Mesenchymal stem cell (in vitro differentiated cells and primary cell): ENCODE results near the gene CFAP97D1.

ENCODE experiments used
- DNase-seq: peaks from one replicate; pipeline ENCODE4 v3.0.0-alpha.2; 2013
- H2AFZ ChIP-seq: one replicate; pipeline ENCODE4 v1.6.1; 2013; ENCODE audit warnings: low read depth, mild to moderate bottlenecking, control low read depth, inconsistent platforms, low read length, moderate library complexity
- H2AK5ac ChIP-seq: 2 replicates; pipeline ENCODE4 v1.6.1; 2013; ENCODE audit warnings: low read length, moderate library complexity, mild to moderate bottlenecking, inconsistent platforms; ENCODE audit not compliant: severe bottlenecking
- H2BK120ac ChIP-seq: one replicate; pipeline ENCODE4 v1.6.1; 2013; ENCODE audit warnings: low read depth, mild to moderate bottlenecking, inconsistent platforms, low read length, moderate library complexity
- H2BK12ac ChIP-seq, 2 experiments: one replicate each; pipeline ENCODE4 v1.6.1; 2013; ENCODE audit warnings: inconsistent platforms in 2 of 2, low read length in 2 of 2, mild to moderate bottlenecking in 2 of 2, moderate library complexity in 2 of 2, control low read depth in 1 of 2
- H2BK15ac ChIP-seq: one replicate; pipeline ENCODE4 v1.6.1; 2013; ENCODE audit warnings: mild to moderate bottlenecking, low read depth, inconsistent platforms; ENCODE audit not compliant: poor library complexity, severe bottlenecking
- H2BK5ac ChIP-seq: 2 replicates; pipeline ENCODE4 v1.6.1; 2013; ENCODE audit warnings: low read depth, mild to moderate bottlenecking, low read length, control low read depth, inconsistent platforms; ENCODE audit not compliant: poor library complexity, severe bottlenecking
- H3K14ac ChIP-seq, 2 experiments: one replicate each; pipeline ENCODE4 v1.6.1; 2013; ENCODE audit warnings: inconsistent platforms in 2 of 2, low read length in 2 of 2, control low read depth in 1 of 2, mild to moderate bottlenecking in 1 of 2, moderate library complexity in 1 of 2
- H3K18ac ChIP-seq, 2 experiments: one replicate each; pipeline ENCODE4 v1.6.1; 2013; ENCODE audit warnings: inconsistent platforms in 2 of 2, low read length in 2 of 2, control low read depth in 1 of 2, low read depth in 1 of 2, mild to moderate bottlenecking in 1 of 2
- H3K23ac ChIP-seq, 2 experiments: one replicate each; pipeline ENCODE4 v1.6.1; 2013; ENCODE audit warnings: inconsistent platforms in 2 of 2, low read length in 2 of 2, mild to moderate bottlenecking in 2 of 2, moderate library complexity in 2 of 2, control low read depth in 1 of 2
- H3K27ac ChIP-seq: 2 replicates; pipeline ENCODE4 v1.5.1; 2013; ENCODE audit warnings: mild to moderate bottlenecking, moderate library complexity, low read length, control low read depth, inconsistent platforms; ENCODE audit not compliant: poor library complexity, severe bottlenecking
- H3K27me3 ChIP-seq, 2 experiments: 2 replicates each; pipeline versions ENCODE4 v1.6.1 to v1.7.0; 2013; ENCODE audit warnings: low read length in 2 of 2, mild to moderate bottlenecking in 2 of 2, moderate library complexity in 2 of 2, control low read depth in 1 of 2, inconsistent platforms in 1 of 2; ENCODE audit not compliant: control insufficient read depth in 1 of 2, insufficient read depth in 1 of 2
- H3K36me3 ChIP-seq, 2 experiments: 2 replicates each; pipeline versions ENCODE4 v1.6.1 to v1.7.0; 2013; ENCODE audit warnings: low read length in 2 of 2, control low read depth in 1 of 2, inconsistent platforms in 1 of 2, low read depth in 1 of 2, mild to moderate bottlenecking in 1 of 2; ENCODE audit not compliant: insufficient read depth in 2 of 2, control insufficient read depth in 1 of 2
- H3K4ac ChIP-seq, 2 experiments: one replicate each; pipeline ENCODE4 v1.6.1; 2013; ENCODE audit warnings: inconsistent platforms in 2 of 2, low read length in 2 of 2, mild to moderate bottlenecking in 2 of 2, moderate library complexity in 2 of 2, control low read depth in 1 of 2, low read depth in 1 of 2
- H3K4me1 ChIP-seq: 2 replicates; pipeline ENCODE4 v1.6.1; 2013; ENCODE audit warnings: low read depth, low read length, control low read depth; ENCODE audit not compliant: control insufficient read depth, insufficient read depth
- H3K4me2 ChIP-seq: 2 replicates; pipeline ENCODE4 v1.6.1; 2013; ENCODE audit warnings: low read length, mild to moderate bottlenecking, inconsistent platforms; ENCODE audit not compliant: poor library complexity, severe bottlenecking
- H3K4me3 ChIP-seq, 2 experiments: 2 replicates each; pipeline versions ENCODE4 v1.5.1 to v1.7.0; 2013; ENCODE audit warnings: low read length in 2 of 2, mild to moderate bottlenecking in 2 of 2, control low read depth in 1 of 2, low read depth in 1 of 2; ENCODE audit not compliant: insufficient read depth in 1 of 2
- H3K79me1 ChIP-seq: replicated peaks from 2 replicates; pipeline ENCODE4 v1.6.1; 2013; ENCODE audit warnings: mild to moderate bottlenecking, control low read depth, low read length, inconsistent platforms; ENCODE audit not compliant: poor library complexity, severe bottlenecking
- H3K9ac ChIP-seq: 2 replicates; pipeline ENCODE4 v1.7.0; 2013; ENCODE audit warnings: mild to moderate bottlenecking, low read length, moderate library complexity
- H3K9me3 ChIP-seq: 2 replicates; pipeline ENCODE4 v1.7.0; 2013; ENCODE audit warnings: mild to moderate bottlenecking, low read length; ENCODE audit not compliant: control insufficient read depth
- H4K8ac ChIP-seq: one replicate; pipeline ENCODE4 v1.6.1; 2013; ENCODE audit warnings: inconsistent platforms, mild to moderate bottlenecking, low read length, moderate library complexity
- H4K91ac ChIP-seq: one replicate; pipeline ENCODE4 v1.6.1; 2013; ENCODE audit warnings: mild to moderate bottlenecking, low read length, inconsistent platforms
- WGBS: methylation state at CpG from one replicate; pipeline ENCODE4 v1.1.7; 2013; ENCODE audit warnings: mixed read lengths; 5-methylcytosine and 5-hydroxymethylcytosine counted together

The CFAP97D1 gene

DNA sequence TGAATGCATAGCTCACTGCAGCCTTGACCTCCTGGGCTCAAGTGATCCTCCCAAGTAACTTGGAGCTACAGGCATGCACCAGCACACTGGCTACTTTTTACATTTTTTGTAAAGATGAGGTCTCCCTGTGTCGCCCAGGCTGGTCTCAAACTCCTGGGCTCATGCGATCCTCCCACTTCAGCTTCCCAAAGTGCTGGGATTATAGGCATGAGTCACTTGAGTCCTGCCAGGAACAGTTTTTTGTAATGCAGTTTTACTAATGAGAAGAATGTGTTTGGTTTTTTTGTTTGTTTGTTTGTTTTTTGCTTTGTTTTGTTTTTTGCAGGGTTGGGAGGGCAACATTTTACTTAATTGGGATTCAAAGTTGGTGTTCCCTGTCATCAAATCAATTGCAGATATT, 43.8 kb upstream of the CFAP97D1 start:
- Histone ChIP-seq H4K91ac (no peak overlapping the region), H3K9ac (no peak overlapping the region), H3K4me3 (no peak overlapping the region), H3K79me1 (no peaks in the 10 kb centered on the region), H3K27ac (no peak overlapping the region), H2BK120ac (no peak overlapping the region), H2BK5ac (no peak overlapping the region), H3K27me3 (no peaks in the 10 kb centered on the region), H2AFZ (no peak overlapping the region), H2BK15ac (no peak overlapping the region), H3K14ac (no peak overlapping the region), H3K4me2 (no peak overlapping the region), H2AK5ac (no peak overlapping the region), H3K18ac (no peak overlapping the region), H3K36me3 (no peaks in the 10 kb centered on the region), H3K9me3 (no peaks in the 10 kb centered on the region), H2BK12ac (no peak overlapping the region), H4K8ac (no peak overlapping the region), H3K23ac (no peak overlapping the region), H3K4ac (no peak overlapping the region), H3K4me1 (peaks cover 4% of the 10 kb centered on the region)
- DNase-seq = no peak
- 38% methylated on average over 2 of the region's 2 CpGs for WGBS

DNA sequence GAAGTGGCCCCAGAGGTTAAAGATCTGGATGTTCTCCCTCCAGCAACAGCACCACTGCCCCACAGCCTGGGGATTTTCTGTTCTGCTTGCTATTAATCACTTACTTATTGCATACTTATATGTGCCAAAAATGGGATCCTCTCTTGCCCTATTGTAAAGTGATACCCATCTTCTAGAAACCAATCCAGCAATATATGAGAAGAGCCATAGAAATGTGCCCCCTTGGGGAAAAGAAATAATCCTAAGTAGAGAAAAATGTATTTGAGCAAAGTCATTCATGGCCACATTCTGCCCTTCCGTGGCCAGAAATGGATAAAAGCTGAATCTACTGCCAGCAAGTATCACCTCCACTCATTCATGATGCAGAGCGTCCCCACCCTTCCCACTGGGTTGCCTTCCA, 42.5 kb upstream of the CFAP97D1 start:
- H2BK5ac ChIP-seq = no peak overlapping the region
- no peak overlapping the region for H3K4me2 ChIP-seq
- H3K27me3 ChIP-seq = peaks cover 0 to under 1% of the 10 kb centered on the region in 2 experiments
- DNase-seq = no peak
- H3K79me1 ChIP-seq = no peaks in the 10 kb centered on the region
- no peaks in the 10 kb centered on the region for H3K36me3 ChIP-seq
- H4K91ac ChIP-seq = no peak overlapping the region
- no peak overlapping the region for H3K23ac ChIP-seq
- H2AFZ ChIP-seq = no peak overlapping the region
- no peak overlapping the region for H3K9ac ChIP-seq
- no peak overlapping the region for H2AK5ac ChIP-seq
- no peak overlapping the region for H2BK15ac ChIP-seq
- no peaks in the 10 kb centered on the region for H3K9me3 ChIP-seq
- 99% methylated on average over 2 of the region's 2 CpGs for WGBS
- H3K14ac ChIP-seq = no peak overlapping the region
- H2BK12ac ChIP-seq = no peak overlapping the region
- H3K4me1 ChIP-seq = peaks cover 4% of the 10 kb centered on the region
- no peak overlapping the region for H3K27ac ChIP-seq
- no peak overlapping the region for H3K4me3 ChIP-seq
- H3K4ac ChIP-seq = no peak overlapping the region
- no peak overlapping the region for H2BK120ac ChIP-seq
- H3K18ac ChIP-seq = no peak overlapping the region
- no peak overlapping the region for H4K8ac ChIP-seq

DNA sequence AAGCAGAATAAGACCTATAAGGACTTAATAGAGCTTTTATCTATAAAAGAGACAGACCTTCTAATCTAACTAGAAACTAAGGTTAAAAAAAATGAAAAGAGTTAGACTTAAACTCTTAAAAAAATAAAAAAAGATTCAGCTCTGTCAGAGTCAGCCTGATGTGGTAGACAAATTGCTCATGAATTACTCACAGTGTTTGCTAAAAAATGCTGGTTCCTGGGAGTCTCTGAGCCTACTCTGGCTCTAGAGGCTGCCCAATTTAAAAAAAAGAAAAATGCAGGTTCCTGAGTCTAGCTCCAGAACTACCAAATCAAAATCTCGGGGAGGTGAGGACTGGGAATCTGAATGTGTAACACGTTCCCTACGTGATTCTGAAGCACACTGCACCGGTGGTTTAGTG, 39.7 kb upstream of the CFAP97D1 start:
- 87% methylated on average over 4 of the region's 4 CpGs for WGBS
- Histone ChIP-seq H3K18ac (no peak overlapping the region), H2BK5ac (no peak overlapping the region)

DNA sequence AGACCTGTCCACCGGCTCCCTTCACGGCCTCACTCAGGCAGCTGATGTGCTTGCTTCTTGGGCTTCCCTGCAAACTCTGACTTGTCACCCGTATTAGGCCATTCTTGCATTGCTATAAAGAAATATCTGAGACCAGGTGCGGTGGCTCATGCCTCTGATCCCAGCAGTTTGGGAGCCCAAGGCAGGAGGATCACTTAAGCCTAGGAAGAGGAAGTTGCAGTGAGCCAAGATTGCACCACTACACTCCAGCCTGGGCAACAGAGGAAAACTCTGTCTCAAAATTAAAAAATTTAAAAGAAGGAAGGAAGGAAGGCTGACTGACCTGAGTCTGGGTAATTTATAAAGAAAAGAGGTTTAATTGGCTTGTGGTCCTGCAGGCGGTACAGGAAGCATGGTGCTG, 38.6 kb upstream of the CFAP97D1 start:
- Histone ChIP-seq H3K14ac (no peak overlapping the region), H4K8ac (no peak overlapping the region), H3K4me2 (no peak overlapping the region), H3K27ac (no peak overlapping the region), H3K79me1 (no peaks in the 10 kb centered on the region), H2BK12ac (no peak overlapping the region), H3K4me1 (peaks cover 2% of the 10 kb centered on the region), H2AFZ (no peak overlapping the region), H3K18ac (no peak overlapping the region), H3K9ac (no peak overlapping the region), H3K9me3 (no peaks in the 10 kb centered on the region), H2BK5ac (no peak overlapping the region), H2BK120ac (no peak overlapping the region), H3K4ac (no peak overlapping the region), H2AK5ac (no peak overlapping the region), H4K91ac (no peak overlapping the region), H3K27me3 (peaks cover 30 to 32% of the 10 kb centered on the region in 2 experiments), H3K36me3 (no peaks in the 10 kb centered on the region), H2BK15ac (no peak overlapping the region), H3K23ac (no peak overlapping the region), H3K4me3 (no peak overlapping the region)
- WGBS = 90% methylated on average over 5 of the region's 5 CpGs
- DNase-seq = no peak

More for the DNA sequence above, 39.7 kb upstream of the CFAP97D1 start:
- Histone ChIP-seq H2BK15ac (no peak overlapping the region), H3K4me1 (peaks cover 2% of the 10 kb centered on the region), H3K23ac (no peak overlapping the region), H3K27ac (no peak overlapping the region), H3K9me3 (no peaks in the 10 kb centered on the region), H3K9ac (no peak overlapping the region), H2AFZ (no peak overlapping the region), H3K36me3 (no peaks in the 10 kb centered on the region), H2BK12ac (no peak overlapping the region), H2AK5ac (no peak overlapping the region), H3K4ac (no peak overlapping the region), H3K4me3 (no peak overlapping the region), H3K79me1 (no peaks in the 10 kb centered on the region), H2BK120ac (no peak overlapping the region), H3K14ac (no peak overlapping the region), H4K91ac (no peak overlapping the region), H3K4me2 (no peak overlapping the region), H4K8ac (no peak overlapping the region), H3K27me3 (peaks cover 20 to 25% of the 10 kb centered on the region in 2 experiments)
- DNase-seq = no peak
